Measurements from ENCODE around the gene PTP4A2.

DNA sequence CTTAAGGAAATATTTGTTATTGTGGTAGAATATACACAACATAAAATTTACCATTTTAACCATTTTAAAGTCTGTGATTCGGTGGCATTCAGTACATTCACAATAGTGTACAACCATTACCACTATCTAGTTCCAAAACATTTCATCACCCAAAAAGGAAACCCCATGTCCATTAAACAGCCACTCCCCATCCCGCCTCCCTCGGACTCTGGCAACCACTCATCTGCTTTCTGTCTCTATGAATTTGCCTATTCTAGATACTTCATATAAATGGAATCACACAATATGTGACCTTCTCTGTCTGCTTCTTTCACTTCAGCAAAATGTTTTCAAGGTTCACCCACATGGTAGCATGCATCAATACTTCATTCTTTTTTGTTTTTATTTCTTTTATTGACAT lies 51.3 kb downstream of the PTP4A2 start:
- TF ChIP-seq, protein P1, sequence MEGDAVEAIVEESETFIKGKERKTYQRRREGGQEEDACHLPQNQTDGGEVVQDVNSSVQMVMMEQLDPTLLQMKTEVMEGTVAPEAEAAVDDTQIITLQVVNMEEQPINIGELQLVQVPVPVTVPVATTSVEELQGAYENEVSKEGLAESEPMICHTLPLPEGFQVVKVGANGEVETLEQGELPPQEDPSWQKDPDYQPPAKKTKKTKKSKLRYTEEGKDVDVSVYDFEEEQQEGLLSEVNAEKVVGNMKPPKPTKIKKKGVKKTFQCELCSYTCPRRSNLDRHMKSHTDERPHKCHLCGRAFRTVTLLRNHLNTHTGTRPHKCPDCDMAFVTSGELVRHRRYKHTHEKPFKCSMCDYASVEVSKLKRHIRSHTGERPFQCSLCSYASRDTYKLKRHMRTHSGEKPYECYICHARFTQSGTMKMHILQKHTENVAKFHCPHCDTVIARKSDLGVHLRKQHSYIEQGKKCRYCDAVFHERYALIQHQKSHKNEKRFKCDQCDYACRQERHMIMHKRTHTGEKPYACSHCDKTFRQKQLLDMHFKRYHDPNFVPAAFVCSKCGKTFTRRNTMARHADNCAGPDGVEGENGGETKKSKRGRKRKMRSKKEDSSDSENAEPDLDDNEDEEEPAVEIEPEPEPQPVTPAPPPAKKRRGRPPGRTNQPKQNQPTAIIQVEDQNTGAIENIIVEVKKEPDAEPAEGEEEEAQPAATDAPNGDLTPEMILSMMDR (IDR thresholded peaks at IDR 0.05) = no peak
- TF ChIP-seq POLR2AphosphoS5 (IDR thresholded peaks at IDR 0.05) (no peak), POLR2A (IDR thresholded peaks at IDR 0.05) (no peak), EP300 (IDR thresholded peaks at IDR 0.05) (no peak)

All from sigmoid colon (tissue), 4 donors.